PFSK-1 (cell line): Measurements from ENCODE around the gene PRDM16.

Experiments
- POLR2AphosphoS5 ChIP-seq: IDR thresholded peaks from 2 replicates; pipeline ENCODE4 v1.6.1; 2012; ENCODE audit warnings: low read depth, mild to moderate bottlenecking, control low read depth, low read length, moderate library complexity
- REST ChIP-seq, 2 experiments: IDR thresholded peaks; 2 replicates each; pipeline versions ENCODE4 v1.6.1 to v1.8.0; 2011 to 2012; ENCODE audit warnings: low read depth in 2 of 2, low read length in 2 of 2, control low read depth in 1 of 2, inconsistent platforms in 1 of 2, mild to moderate bottlenecking in 1 of 2, moderate library complexity in 1 of 2; ENCODE audit not compliant: insufficient read depth in 1 of 2
- SIN3A ChIP-seq: IDR thresholded peaks from 2 replicates; pipeline ENCODE4 v1.6.1; 2012; ENCODE audit warnings: mild to moderate bottlenecking, low read length, moderate library complexity, borderline replicate concordance; ENCODE audit not compliant: insufficient read depth
- TAF1 ChIP-seq: IDR thresholded peaks from 2 replicates; pipeline ENCODE4 v1.6.1; 2012; ENCODE audit warnings: low read length, control low read depth, borderline replicate concordance; ENCODE audit not compliant: insufficient read depth

GRCh38 chr1:3405974-3406867 is 337.2 kb downstream of the PRDM16 start:
- TF ChIP-seq POLR2AphosphoS5, result no peak
- no peak for TF ChIP-seq REST (IDR thresholded peaks at IDR 0.05; ENCODE audit: insufficient read depth in 1 of 2, low read depth in 2 of 2, low read length in 2 of 2)
- TF ChIP-seq TAF1, result no peak
- no peak for TF ChIP-seq SIN3A
